Right hindlimb (tissue), 1 donor: Measurements from ENCODE around the gene FBLN2.

Experiments used
- DNase-seq: peaks from one replicate; pipeline ENCODE4 v3.0.0-alpha.2; 2018

FBLN2 gene

GRCh38 chr3:13569201-13569600, 20.3 kb downstream of the FBLN2 start:
- no peak for DNase-seq

DNA sequence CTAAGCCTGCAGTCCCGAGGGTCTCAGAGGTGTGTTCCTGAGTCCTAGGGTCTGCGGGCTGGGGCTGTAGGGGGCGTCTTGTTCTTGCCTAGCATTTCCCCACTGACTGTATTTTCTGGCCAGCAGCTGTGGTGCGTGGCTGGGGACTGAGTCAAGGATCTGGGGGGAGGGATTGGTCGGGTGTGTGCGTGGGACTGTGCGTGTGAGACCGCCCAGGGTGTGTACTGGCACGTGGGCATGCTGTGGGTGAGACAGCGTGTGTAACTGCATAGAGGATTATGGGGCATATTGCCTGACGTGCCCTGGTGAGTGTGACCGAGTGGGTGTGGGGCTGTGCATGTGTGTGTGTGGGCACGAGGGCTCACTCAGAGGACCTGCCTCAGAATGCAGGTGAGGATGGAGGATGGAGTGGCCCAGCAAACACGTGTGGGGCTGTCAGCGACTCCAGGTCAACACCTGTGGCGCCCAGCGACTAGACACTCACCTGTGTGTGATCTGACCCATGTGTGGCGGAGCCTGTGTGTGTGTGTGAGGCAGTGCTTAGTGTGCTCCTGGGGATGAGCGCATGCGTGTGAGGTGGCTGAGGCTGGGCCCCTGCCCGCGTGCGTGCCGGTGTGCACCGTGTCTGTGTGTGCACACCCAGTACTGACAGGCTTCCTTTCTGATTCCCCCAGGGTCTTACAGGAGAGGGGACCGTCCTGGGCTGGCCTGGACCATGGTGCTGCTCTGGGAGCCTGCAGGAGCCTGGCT, 20.9 kb downstream of the FBLN2 start:
- no peak for DNase-seq

- DNase-seq: no peak
These were observed 21.7 kb downstream of the FBLN2 start for GRCh38 chr3:13570391-13571194.

DNA sequence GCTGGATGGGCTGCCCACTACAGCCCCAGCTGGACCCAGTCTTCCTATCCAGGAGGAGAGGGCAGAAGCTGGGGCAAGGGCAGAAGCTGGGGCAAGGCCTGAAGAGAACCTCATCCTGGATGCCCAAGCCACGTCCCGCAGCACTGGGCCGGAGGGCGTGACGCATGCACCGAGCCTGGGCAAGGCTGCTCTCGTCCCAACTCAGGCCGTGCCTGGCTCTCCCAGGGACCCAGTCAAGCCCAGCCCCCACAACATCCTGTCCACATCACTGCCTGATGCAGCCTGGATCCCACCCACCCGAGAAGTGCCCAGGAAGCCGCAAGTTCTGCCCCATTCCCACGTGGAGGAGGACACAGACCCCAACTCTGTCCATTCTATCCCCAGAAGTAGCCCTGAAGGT, 22.3 kb downstream of the FBLN2 start:
- no peak for DNase-seq

DNA sequence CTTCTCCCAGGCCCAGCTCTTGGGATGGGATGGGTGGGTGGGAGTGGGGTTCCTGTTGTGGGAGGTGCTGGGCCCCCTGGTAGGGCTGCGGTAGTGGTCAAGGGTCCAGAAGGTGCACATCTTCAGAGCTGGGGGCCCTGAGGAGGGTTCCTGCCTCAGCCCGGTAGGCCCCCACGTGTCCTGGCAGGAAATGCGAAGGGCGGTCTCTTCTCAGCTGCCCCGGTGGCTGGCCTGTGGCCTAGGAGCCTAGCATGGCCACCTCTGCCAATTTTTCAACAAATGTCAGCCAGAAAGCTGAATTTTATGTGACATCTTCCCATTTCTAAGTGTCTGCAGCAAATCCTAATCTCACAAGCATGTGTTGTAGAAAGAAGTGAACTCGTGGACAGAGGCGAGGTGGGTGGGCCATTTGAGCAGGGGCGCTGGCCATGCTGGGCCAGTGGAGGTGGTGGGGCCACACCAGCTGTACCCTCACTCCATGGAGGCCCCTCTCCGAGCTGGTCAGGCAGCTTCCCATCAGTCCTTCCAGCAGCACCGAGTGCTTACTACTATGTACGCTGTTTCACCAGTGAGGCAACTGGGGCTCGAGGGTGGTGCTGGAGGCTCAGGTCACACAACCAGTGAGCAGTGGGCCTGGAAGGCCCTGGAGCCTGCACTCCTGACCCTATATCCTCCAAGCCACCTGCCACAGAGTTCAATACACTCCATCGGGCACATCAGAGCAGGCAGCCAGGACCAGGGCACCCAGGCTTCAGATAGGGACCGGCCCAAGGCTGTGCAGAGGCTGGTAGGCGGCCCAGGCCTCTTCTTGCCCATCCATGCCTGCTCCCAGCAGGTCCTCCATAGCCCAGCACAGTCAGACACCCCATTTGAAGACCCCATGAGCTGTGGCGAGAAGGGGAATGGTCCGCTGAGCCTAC, 23.2 kb downstream of the FBLN2 start:
- DNase-seq: no peak

DNA sequence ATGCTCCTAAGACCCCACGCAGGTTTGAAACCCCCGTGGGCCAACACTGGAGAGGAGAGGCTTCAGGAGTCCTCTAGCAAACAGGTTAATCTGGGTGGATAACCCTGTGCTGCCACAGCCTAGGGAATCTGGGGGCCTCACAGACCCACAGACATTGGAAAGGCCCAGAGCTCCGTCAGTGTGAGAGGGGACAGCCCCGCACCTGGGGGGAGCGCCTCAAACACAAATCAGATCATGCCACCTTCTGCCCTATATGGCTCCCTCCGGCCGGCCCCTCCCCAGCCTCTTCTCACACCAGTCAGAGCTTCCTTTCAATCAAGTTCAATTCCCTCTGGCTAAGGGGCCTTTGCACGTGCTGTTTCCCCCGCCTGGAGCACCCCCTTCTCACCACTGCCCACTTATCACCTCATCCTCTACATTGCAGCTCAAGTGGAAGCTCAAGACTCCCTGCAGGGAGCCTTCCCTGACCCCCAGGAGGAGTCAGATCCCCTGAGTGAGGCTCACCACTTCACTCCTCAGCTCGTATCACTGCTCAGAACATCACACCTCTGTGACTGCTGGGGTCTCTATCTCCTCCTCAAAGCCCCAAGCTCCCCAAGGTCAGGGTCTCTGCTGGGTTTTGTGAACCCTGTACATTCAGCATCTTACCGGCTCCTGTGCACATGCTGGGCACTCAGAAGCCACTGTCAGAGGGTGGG, 24.1 kb downstream of the FBLN2 start:
- DNase-seq: no peak

DNA sequence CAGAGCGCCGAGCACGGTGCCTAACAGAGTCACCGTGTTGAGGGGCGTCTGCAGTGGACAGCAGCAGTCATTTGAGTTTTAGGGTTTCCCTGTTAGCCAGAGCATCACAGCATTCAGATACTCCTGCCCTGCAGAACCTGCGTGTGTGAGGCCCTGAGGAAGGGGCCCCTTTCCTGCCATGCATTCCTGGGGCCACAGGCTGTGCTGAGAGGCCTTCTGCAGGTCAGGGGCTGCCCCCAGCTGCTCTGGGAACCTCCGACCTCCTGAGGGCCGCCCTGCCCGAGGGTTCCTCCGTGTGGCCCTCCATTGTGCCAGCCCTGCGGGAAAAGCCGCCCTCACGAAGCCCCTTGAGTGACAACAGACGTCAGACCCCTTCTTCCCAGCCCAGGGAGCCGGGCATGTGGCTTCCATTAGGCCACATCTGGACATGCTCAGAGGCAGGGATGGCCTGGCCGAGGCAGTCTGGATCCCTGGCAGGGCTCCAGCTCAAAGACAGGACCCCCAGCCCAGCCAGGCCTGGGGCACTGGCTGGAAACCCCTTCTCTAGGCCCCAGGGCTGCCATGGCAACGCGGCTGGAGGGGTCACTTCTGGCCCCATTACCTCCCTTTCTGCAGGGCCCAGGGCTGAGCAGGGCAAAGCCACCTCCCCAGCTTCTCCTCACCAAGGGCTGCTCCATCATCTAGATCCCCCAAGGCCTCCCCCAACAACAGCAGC, 25.3 kb downstream of the FBLN2 start:
- DNase-seq: peak; percentile 50

DNA sequence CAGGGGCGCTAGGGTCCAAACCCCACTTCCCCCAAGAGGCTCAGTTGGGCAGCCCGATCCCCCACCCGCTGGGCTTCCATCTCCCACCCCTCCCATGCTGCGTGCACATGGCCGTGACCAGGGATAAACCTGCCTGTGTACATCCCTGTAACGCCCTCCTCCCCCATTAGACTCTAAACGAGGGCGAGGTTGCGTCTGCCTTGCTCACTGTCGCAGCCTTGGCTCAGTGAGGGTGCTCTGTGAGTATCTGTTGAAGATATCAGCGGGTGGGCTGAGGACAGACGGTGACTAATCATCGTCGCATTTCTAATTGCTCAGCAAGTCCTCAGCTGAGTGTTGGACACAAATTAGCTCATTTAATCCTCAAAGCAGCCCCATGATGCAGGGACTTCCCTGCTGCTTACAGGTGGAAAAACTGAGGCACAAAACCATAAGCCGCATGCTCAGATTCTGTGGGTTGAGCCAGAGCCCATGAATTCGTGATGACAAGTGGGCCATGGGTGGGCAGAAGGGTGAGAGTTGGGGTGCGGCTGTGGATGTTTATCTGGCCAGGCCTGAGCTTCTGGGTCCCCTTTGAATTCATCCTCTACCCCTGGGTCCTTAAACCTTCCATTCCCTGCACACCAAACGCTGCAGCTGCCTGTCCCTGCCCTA, 26.0 kb downstream of the FBLN2 start:
- DNase-seq: no peak

- DNase-seq: peak; percentile 81
These were observed 26.6 kb downstream of the FBLN2 start for GRCh38 chr3:13575459-13576061.

DNA sequence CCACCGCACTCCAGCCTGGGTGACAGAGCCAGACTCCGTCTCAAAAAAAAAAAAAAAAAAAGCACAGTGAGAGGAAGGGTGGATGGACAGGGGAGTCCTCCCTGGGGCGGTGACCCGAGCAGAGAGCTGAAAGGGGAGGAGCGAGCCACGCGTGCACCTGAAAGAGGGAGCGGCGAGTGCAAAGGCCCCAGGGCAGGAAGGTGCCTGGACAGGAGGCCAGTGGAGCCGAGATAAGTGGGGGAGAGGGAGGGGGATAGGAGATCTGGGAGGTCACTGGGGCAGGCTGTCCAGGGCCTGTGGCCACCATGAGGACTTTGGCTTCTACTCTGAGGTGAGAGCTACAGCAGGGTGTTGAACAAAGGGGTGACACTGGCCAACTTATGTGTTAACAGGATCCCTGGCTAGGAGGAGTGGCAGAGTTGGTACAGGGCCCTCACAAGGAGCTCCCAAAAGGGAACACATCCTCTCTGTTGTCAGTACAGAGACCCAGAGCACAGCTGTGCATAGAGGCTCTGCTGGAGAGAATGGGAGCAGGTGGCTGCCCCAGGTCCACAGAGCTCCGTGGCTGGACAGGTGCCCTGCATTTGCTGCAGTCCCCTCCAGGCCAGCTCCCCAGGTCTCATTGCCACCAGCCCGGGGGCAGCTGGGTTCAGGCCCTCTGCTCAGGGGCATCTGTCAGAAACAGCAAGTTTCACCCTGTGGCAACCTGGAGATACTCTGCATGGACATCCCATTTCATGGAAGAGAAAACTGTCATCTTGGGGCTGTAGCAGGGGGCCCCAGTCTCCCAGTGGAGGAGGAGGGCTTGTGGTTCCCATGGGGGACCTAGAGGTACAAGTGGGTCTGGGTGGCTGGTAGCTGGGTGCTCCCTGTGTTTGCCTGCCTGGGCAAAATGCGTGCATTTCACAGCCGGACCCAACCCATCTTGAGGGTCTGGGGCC, 28.5 kb downstream of the FBLN2 start:
- DNase-seq: no peak

DNA sequence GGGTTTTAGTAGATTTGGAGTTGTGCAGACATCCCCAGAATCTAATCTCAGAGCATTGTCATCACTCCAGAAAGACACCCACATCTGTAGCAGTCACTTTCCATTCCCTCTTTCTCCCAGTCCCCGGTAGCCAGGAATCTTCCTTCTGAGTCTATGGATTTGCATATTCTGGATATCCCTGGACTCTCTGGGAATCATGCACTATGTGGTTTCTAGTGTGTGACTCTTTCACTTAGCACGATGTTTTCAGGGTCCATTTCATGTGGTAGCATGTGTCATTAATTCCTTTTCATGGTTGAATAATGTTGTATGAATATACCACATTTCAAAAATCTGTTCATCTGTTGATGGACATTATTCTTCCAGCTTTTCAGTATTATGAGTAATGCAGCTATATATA, 29.3 kb downstream of the FBLN2 start:
- no peak for DNase-seq

- DNase-seq: no peak
These were observed 30.1 kb downstream of the FBLN2 start for GRCh38 chr3:13579063-13579462.

DNA sequence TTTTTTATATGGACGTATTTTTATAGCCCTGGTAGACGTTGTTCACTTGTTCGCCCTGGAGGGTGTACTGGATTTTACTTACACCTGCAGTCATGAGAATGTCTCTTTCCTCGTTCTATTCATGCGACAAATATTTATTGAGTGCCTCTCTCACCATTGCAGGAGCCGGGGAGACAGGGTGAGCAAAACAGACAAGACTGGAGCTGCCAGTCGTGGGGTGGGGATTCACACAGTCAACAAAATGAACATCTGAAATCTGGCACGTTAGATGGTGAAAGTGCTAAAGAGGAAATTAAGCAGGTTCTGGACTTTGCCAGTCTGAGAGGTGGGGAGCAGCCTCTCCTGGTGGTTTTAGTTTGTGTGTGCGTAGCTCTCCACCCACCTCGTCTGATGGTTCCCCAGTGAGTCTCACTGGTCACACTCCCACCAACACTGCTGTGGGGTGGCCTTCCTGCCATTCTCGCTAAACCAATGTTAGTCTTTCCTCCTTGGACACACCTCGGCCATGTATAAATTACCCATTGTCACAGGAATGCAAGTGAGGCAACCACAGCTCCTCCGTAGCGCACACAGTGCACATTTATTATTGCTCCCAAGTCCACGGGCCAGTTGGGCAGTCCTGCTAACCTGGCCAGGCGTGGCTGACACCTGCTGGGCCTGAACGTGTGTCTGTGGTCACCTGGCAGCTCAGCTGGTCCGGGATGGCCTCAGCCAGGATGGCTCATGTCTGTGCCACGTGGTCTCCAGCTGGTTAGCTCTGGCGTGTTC, 31.5 kb downstream of the FBLN2 start:
- no peak for DNase-seq

GRCh38 chr3:13581485-13582365, 32.8 kb downstream of the FBLN2 start:
- DNase-seq: peak; percentile 76

- DNase-seq: peak; percentile 79
These were observed 33.7 kb downstream of the FBLN2 start for GRCh38 chr3:13582366-13583250.

GRCh38 chr3:13583251-13584180, 34.6 kb downstream of the FBLN2 start:
- no peak for DNase-seq
